Smooth muscle cell (in vitro differentiated cells): Measurements from ENCODE around the gene APBB2. TPM values are rescaled to one million over a fixed set of nuclear protein-coding genes. Genes with fewer than 3 reads are reported as not detected.

ENCODE experiments used
- DNase-seq: peaks from one replicate; lab custom pipeline; 2025; ENCODE audit not compliant: unreplicated experiment; lab: John Stamatoyannopoulos, UW
- H2AFZ ChIP-seq: fragments of 200-600 bp; sonication (generic); 2 replicates; pipeline ENCODE4 v1.6.0; 2016; ENCODE audit warnings: antibody characterized with exemption, low read depth, mild to moderate bottlenecking
- H3F3A ChIP-seq: fragments of 200-600 bp; sonication (generic); 2 replicates; pipeline ENCODE4 v1.6.0; 2017; ENCODE audit warnings: antibody characterized with exemption, low read depth
- H3K27ac ChIP-seq: fragments of 200-600 bp; sonication (generic); 2 replicates; pipeline ENCODE4 v1.5.1; 2016; ENCODE audit warnings: low read depth, mild to moderate bottlenecking
- H3K27me3 ChIP-seq: fragments of 200-600 bp; sonication (generic); 2 replicates; pipeline ENCODE4 v1.6.1; 2016; ENCODE audit warnings: low read depth, mild to moderate bottlenecking
- H3K36me3 ChIP-seq: fragments of 200-600 bp; sonication (generic); 2 replicates; pipeline ENCODE4 v1.5.1; 2016; ENCODE audit warnings: low read depth
- H3K4me1 ChIP-seq: fragments of 200-600 bp; sonication (generic); 2 replicates; pipeline ENCODE4 v1.5.1; 2016; ENCODE audit warnings: low read depth
- H3K4me2 ChIP-seq: fragments of 200-600 bp; sonication (generic); 2 replicates; pipeline ENCODE4 v1.6.0; 2016; ENCODE audit warnings: mild to moderate bottlenecking
- H3K4me3 ChIP-seq: fragments of 200-600 bp; sonication (generic); 2 replicates; pipeline ENCODE4 v1.5.1; 2016; ENCODE audit warnings: mild to moderate bottlenecking
- H3K79me2 ChIP-seq: fragments of 200-600 bp; sonication (generic); 2 replicates; pipeline ENCODE4 v1.6.0; 2016; ENCODE audit warnings: low read depth, mild to moderate bottlenecking
- H3K9ac ChIP-seq: fragments of 200-600 bp; sonication (generic); 2 replicates; pipeline ENCODE4 v1.6.0; 2016; ENCODE audit warnings: low read depth
- H3K9me3 ChIP-seq: fragments of 200-600 bp; sonication (generic); replicated peaks from 2 replicates; pipeline ENCODE4 v1.5.1; 2016; ENCODE audit warnings: low read depth
- H4K20me1 ChIP-seq: fragments of 200-600 bp; sonication (generic); 2 replicates; pipeline ENCODE4 v1.6.0; 2016; ENCODE audit warnings: low read depth
- CTCF ChIP-seq: fragments of 200-600 bp; sonication (generic); IDR thresholded peaks from 2 replicates; pipeline ENCODE4 v1.5.1; 2017; ENCODE audit warnings: borderline replicate concordance, mild to moderate bottlenecking, antibody characterized with exemption; ENCODE audit not compliant: insufficient read depth, poor library complexity, severe bottlenecking
- WGBS: methylation state at CpG from one replicate; pipeline ENCODE4 v1.1.7; 2016; ENCODE audit warnings: low lambda C conversion rate; 5-methylcytosine and 5-hydroxymethylcytosine counted together
- polyA plus RNA-seq: library from polyadenylated mRNA; unstranded; fragments of >200 nt; fragmentation: Nextera tagmentation; extraction: Ambion mirVana; gene quantifications from 2 replicates; pipeline ENCODE4 v1.2.1, GENCODE V29; 2016
- total RNA-seq: library from RNA; depleted of rRNA; stranded (reverse); fragments of >200 nt; gene quantifications from 2 replicates; pipeline ENCODE4 v1.2.3, GENCODE V29; 2014

The APBB2 gene
- total and polyA plus RNA-seq, 2 experiments from 2014 or later: 22.1 to 60.9 TPM

- no peaks in the 10 kb centered on the region for H3K4me1 ChIP-seq
- peaks cover 13% of the 10 kb centered on the region for H3K79me2 ChIP-seq
- H3K27me3 ChIP-seq: no peaks in the 10 kb centered on the region
- H4K20me1 ChIP-seq: peaks cover 5% of the 10 kb centered on the region
- no peaks in the 10 kb centered on the region for H3K9me3 ChIP-seq
- TF ChIP-seq CTCF: no peak
- 68% methylated on average over 3 of the region's 3 CpGs for WGBS
- no peak overlapping the region for H3K9ac ChIP-seq
- no peak overlapping the region for H3K4me2 ChIP-seq
- no peak for DNase-seq
- H2AFZ ChIP-seq: no peak overlapping the region
- no peaks in the 10 kb centered on the region for H3F3A ChIP-seq
- H3K4me3 ChIP-seq: no peak overlapping the region
- peak overlapping the region; percentile 46 for H3K27ac ChIP-seq
- H3K36me3 ChIP-seq: peaks cover 3% of the 10 kb centered on the region
Measured at GRCh38 chr4:41009411-41009810, 204.9 kb downstream of the APBB2 start.

GRCh38 chr4:41006141-41006540, 208.2 kb downstream of the APBB2 start:
- WGBS: 52% methylated on average over 4 of the region's 4 CpGs
- Histone ChIP-seq H3F3A (no peaks in the 10 kb centered on the region), H3K27ac (peak overlapping the region; percentile 53), H3K36me3 (no peaks in the 10 kb centered on the region), H3K27me3 (no peaks in the 10 kb centered on the region), H3K9ac (no peak overlapping the region), H2AFZ (no peak overlapping the region), H3K9me3 (no peaks in the 10 kb centered on the region), H3K4me3 (no peak overlapping the region), H4K20me1 (peaks cover 5% of the 10 kb centered on the region), H3K4me2 (peak overlapping the region; percentile 11), H3K4me1 (no peaks in the 10 kb centered on the region), H3K79me2 (peaks cover 11% of the 10 kb centered on the region)
- no peak for TF ChIP-seq CTCF
- no peak for DNase-seq

- Histone ChIP-seq H3K79me2 (peaks cover 8% of the 10 kb centered on the region), H3K27me3 (no peaks in the 10 kb centered on the region), H3K36me3 (no peaks in the 10 kb centered on the region), H3K4me3 (no peak overlapping the region), H3K4me1 (no peaks in the 10 kb centered on the region), H3K9me3 (no peaks in the 10 kb centered on the region), H4K20me1 (no peaks in the 10 kb centered on the region), H3K27ac (no peak overlapping the region), H3F3A (no peaks in the 10 kb centered on the region), H3K9ac (no peak overlapping the region), H3K4me2 (no peak overlapping the region), H2AFZ (no peak overlapping the region)
- WGBS: 67% methylated on average over 2 of the region's 2 CpGs
- no peak for DNase-seq
- TF ChIP-seq CTCF: no peak
Measured at GRCh38 chr4:41002309-41002708, 212.0 kb downstream of the APBB2 start.

GRCh38 chr4:41000356-41000755, 214.0 kb downstream of the APBB2 start:
- no peak for TF ChIP-seq CTCF
- H3K27me3 ChIP-seq: no peaks in the 10 kb centered on the region
- H3K79me2 ChIP-seq: peaks cover 7% of the 10 kb centered on the region
- no peak overlapping the region for H3K4me3 ChIP-seq
- H3K4me2 ChIP-seq: no peak overlapping the region
- no peaks in the 10 kb centered on the region for H3K9me3 ChIP-seq
- H3K36me3 ChIP-seq: no peaks in the 10 kb centered on the region
- H3K27ac ChIP-seq: no peak overlapping the region
- 100% methylated on average over 1 of the region's 1 CpG for WGBS
- no peak overlapping the region for H2AFZ ChIP-seq
- no peaks in the 10 kb centered on the region for H3K4me1 ChIP-seq
- no peak overlapping the region for H3K9ac ChIP-seq
- no peaks in the 10 kb centered on the region for H4K20me1 ChIP-seq
- no peak for DNase-seq
- H3F3A ChIP-seq: no peaks in the 10 kb centered on the region
